Measurements from ENCODE around the gene GRB2.

The GRB2 gene

GRCh38 chr17:75273977-75274708 lies 131.3 kb downstream of the GRB2 start:
- peak in 1 of 2 experiments; percentile 12 for DNase-seq

- DNase-seq: no peak
These were observed 132.7 kb downstream of the GRB2 start for GRCh38 chr17:75272848-75273184.

GRCh38 chr17:75271955-75272847 lies 133.3 kb downstream of the GRB2 start:
- DNase-seq: peak in 1 of 2 experiments; percentile 53

GRCh38 chr17:75271233-75271954 lies 134.1 kb downstream of the GRB2 start:
- DNase-seq: peak; percentile 85 to 86

- no peak for DNase-seq
These were observed 134.6 kb downstream of the GRB2 start, which contains the start of gene MIF4GD for GRCh38 chr17:75270966-75271232. Gene MIF4GD, minus strand, starts transcription at chr17:75271231. Its CDS starts 1,036 bp downstream, at chr17:75270195.

GRCh38 chr17:75270218-75270965 lies 135.1 kb downstream of the GRB2 start:
- peak; percentile 94 for DNase-seq

GRCh38 chr17:75269844-75270217 lies 135.6 kb downstream of the GRB2 start:
- peak in 1 of 2 experiments; percentile 26 for DNase-seq
